ENCODE results near the gene FRMD4A. TPM values are rescaled to one million over a fixed set of nuclear protein-coding genes. Genes with fewer than 3 reads are reported as not detected.
"Not testable (repeated sequence)": the region's sequence is repeated elsewhere in the genome, so short reads cannot be mapped to it uniquely, and the experiment has no call there.

Gene FRMD4A
- total RNA-seq, 2 donors from 2014 or later, result 8.6 to 10.2 TPM

GRCh38 chr10:14141283-14141682, 189.4 kb downstream of the FRMD4A start:
- intact Hi-C loops (cut with DNase I), result no loop called here
- no peaks in the 10 kb centered on the region for H3K27me3 ChIP-seq

GRCh38 chr10:14137391-14137790, 193.3 kb downstream of the FRMD4A start:
- Histone ChIP-seq H3K4me3 (no peak overlapping the region), H3K27me3 (no peaks in the 10 kb centered on the region), H3K9ac (ENCODE audit: low read depth in 2 of 2, low read length in 2 of 2) (no peak overlapping the region), H3K36me3 (no peaks in the 10 kb centered on the region), H3K9me3 (no peaks in the 10 kb centered on the region), H3K27ac (no peak overlapping the region), H3K4me1 (no peaks in the 10 kb centered on the region)
- intact Hi-C loops (cut with DNase I), result no loop called here
- no peak for DNase-seq
- no peak for TF ChIP-seq CTCF (IDR thresholded peaks at IDR 0.05)

More at GRCh38 chr10:14141283-14141682, 189.4 kb downstream of the FRMD4A start:
- Histone ChIP-seq H3K9me3 (no peaks in the 10 kb centered on the region), H3K4me3 (no peak overlapping the region), H3K4me1 (no peaks in the 10 kb centered on the region), H3K9ac (ENCODE audit: low read depth in 2 of 2, low read length in 2 of 2) (no peak overlapping the region), H3K27ac (no peak overlapping the region), H3K36me3 (no peaks in the 10 kb centered on the region)
- no peak for DNase-seq
- no peak for TF ChIP-seq CTCF (IDR thresholded peaks at IDR 0.05)

GRCh38 chr10:14135196-14135595, 195.5 kb downstream of the FRMD4A start:
- H3K9me3 ChIP-seq; intact Hi-C loops (cut with DNase I); H3K9ac ChIP-seq (ENCODE audit: low read depth in 2 of 2, low read length in 2 of 2); H3K27me3 ChIP-seq; DNase-seq; H3K36me3 ChIP-seq; H3K27ac ChIP-seq; H3K4me1 ChIP-seq; H3K4me3 ChIP-seq: not testable (repeated sequence)

GRCh38 chr10:14134275-14134674, 196.4 kb downstream of the FRMD4A start:
- intact Hi-C loops (cut with DNase I), result no loop called here
- Histone ChIP-seq H3K4me1 (no peaks in the 10 kb centered on the region), H3K27me3 (no peaks in the 10 kb centered on the region), H3K36me3 (no peaks in the 10 kb centered on the region), H3K9ac (ENCODE audit: low read depth in 2 of 2, low read length in 2 of 2) (no peak overlapping the region), H3K4me3 (no peak overlapping the region), H3K9me3 (no peaks in the 10 kb centered on the region), H3K27ac (no peak overlapping the region)
- TF ChIP-seq CTCF (IDR thresholded peaks at IDR 0.05), result no peak
- DNase-seq, result no peak

GRCh38 chr10:14131261-14131960, 199.3 kb downstream of the FRMD4A start:
- no peak for DNase-seq
- TF ChIP-seq CTCF (IDR thresholded peaks at IDR 0.05), result no peak
- intact Hi-C loops (cut with DNase I), result no loop called here
- Histone ChIP-seq H3K4me3 (no peak overlapping the region), H3K27me3 (no peaks in the 10 kb centered on the region), H3K36me3 (no peaks in the 10 kb centered on the region), H3K9me3 (no peaks in the 10 kb centered on the region), H3K4me1 (no peaks in the 10 kb centered on the region), H3K9ac (ENCODE audit: low read depth in 2 of 2, low read length in 2 of 2) (no peak overlapping the region), H3K27ac (no peak overlapping the region)

GRCh38 chr10:14129770-14130169, 201.0 kb downstream of the FRMD4A start:
- Histone ChIP-seq H3K9me3 (no peaks in the 10 kb centered on the region), H3K9ac (ENCODE audit: low read depth in 2 of 2, low read length in 2 of 2) (no peak overlapping the region), H3K27me3 (no peaks in the 10 kb centered on the region), H3K27ac (no peak overlapping the region), H3K4me1 (no peaks in the 10 kb centered on the region), H3K4me3 (no peak overlapping the region), H3K36me3 (no peaks in the 10 kb centered on the region)
- DNase-seq, result no peak
- intact Hi-C loops (cut with DNase I), result no loop called here
- no peak for TF ChIP-seq CTCF (IDR thresholded peaks at IDR 0.05)
